ENCODE measurements around the gene HSPA1L.
A peak's percentile ranks its signal among the peaks of the same experiment; 100 is the strongest.

The HSPA1L gene

GRCh38 chr6:31781244-31782125 is 33.6 kb downstream of the HSPA1L start:
- no peak for DNase-seq

- DNase-seq: no peak
These were observed 34.4 kb downstream of the HSPA1L start for GRCh38 chr6:31780507-31781243.

- DNase-seq: no peak
These were observed 35.2 kb downstream of the HSPA1L start for GRCh38 chr6:31779908-31780307.

GRCh38 chr6:31778999-31779885 is 35.8 kb downstream of the HSPA1L start:
- DNase-seq: no peak

DNA sequence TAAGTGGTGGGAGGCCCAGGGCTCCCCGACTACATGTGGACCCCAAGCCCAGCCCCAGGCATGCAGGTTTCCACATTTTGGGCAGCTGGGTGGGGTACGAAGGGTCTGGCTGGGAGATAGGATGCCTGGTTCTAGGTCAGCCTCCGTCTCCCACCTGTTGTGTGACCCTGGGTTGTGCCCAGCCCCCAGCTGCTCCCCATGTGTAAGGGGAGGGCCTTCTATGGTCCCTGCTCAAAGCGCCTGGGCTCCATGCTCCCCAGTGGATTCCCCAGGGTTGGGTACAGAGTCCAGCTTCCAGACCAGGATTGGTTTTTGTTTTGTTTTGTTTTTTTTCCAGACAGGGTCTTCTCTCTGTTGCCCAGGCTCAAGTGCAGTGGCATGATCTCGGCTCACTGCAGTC is 36.9 kb downstream of the HSPA1L start:
- DNase-seq: no peak

DNA sequence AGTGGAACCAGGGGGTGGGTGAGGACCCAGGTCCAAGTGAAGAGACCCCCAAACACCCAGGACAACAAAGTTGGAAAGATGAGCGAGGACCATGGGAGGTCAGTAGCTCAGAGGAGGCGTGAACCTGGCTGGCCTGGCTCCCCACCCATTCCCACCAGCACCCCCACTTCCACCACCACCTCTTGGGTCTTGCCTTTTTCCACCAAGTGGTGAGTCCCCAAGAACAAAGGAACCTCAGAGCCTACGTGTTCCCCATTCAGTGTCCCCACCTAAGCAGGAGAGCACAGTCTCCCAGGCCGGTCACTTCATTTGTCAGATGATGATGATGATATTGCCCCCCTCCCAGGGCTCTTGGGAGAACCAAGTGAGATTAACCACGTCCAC is 37.4 kb downstream of the HSPA1L start:
- DNase-seq: no peak

GRCh38 chr6:31776989-31777666 is 38.0 kb downstream of the HSPA1L start, which contains the start of gene VWA7:
VWA7 (minus strand) TSS chr6:31777328; CDS start chr6:31776779, 549 bp downstream.
- peak; percentile 98 for DNase-seq

GRCh38 chr6:31776485-31776988 is 38.5 kb downstream of the HSPA1L start:
- no peak for DNase-seq

DNA sequence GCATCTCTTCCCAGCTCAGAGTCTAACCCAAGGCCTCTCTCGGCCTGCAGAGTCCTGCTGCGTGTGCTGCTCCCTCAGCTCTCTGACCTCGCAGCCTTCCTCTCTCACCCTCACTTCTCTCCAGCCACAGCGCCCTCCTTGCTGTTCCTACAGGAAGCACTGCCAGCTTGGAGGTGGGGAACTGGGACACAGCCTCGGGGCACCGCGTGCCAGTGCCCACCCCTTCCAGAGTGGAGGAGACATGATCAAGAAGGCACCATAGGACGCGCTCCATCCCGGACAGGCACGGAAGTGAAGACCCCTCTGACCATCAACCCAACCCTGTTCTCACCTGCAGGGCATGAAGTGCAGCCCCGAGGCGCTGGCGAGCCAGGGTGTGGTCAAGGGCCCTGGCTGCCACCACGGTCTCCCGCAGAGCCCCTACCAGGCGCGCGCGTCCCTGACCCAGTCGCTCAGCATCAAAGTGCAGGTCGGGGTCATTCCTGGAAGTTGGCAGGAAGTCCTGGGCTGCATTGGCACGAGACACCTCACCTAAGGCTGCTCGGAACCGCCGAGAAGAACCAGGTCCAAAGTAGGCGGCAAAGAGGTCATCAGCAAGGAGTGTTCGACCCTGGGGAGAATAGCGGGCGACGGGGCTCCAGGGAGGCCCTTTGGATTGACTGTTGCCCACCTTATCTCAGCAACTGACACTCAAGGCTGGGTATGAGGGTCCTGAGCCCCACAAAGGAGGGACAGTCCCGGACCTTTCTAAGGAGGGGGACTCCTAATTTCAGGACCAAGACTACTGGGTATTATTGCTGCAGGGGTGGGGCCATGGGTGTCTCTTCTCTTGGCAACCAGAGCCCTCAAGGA is 39.2 kb downstream of the HSPA1L start:
- DNase-seq: no peak

DNA sequence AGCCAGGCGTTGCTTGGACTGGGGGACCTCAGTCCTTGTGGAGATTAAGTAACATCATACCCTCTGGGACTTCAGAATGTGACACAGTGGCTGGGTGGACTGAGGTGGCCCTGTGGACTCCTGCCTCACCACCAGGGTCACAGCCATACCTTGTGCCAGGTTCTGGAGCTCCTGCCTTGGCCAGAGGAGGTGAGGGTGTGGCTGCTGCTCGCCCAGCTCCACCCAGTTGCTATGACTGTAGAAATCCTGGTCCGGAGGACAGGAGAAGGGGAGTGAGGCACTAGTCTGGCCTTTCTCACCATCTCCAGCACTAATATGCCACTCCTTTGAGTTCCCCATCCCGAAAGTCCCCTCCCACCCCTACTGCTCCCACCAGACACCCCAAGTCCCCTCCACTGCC is 39.9 kb downstream of the HSPA1L start:
- DNase-seq: peak; percentile 41

GRCh38 chr6:31771992-31772358 is 43.1 kb downstream of the HSPA1L start:
- no peak for DNase-seq

DNA sequence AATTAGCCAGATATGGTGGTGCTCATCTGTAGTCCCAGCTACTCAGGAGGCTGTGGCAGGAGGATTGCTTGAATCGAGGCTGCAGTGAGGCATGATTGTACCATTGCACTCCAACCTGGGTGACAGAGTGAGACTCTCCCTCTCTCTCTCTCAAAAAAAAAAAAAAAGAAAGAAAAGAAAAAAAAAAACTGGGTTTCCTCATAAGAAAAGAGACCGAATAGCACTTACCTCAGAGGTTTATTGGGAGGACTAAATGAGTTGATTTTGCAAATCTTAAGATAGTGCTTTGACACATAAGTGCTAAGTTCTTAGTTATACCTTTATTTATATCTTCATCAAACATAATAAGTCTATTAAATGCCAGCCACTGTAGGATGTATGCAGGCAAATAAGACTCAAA is 44.2 kb downstream of the HSPA1L start:
- no peak for DNase-seq

- peak; percentile 84 for DNase-seq
These were observed 45.3 kb downstream of the HSPA1L start for GRCh38 chr6:31769684-31770371.

GRCh38 chr6:31768363-31769257 is 46.5 kb downstream of the HSPA1L start:
- no peak for DNase-seq

- DNase-seq: no peak
These were observed 47.9 kb downstream of the HSPA1L start for GRCh38 chr6:31767096-31767645.

- no peak for DNase-seq
These were observed 48.9 kb downstream of the HSPA1L start for GRCh38 chr6:31765910-31766794.

GRCh38 chr6:31765559-31765909 is 49.5 kb downstream of the HSPA1L start:
- DNase-seq: no peak

DNA sequence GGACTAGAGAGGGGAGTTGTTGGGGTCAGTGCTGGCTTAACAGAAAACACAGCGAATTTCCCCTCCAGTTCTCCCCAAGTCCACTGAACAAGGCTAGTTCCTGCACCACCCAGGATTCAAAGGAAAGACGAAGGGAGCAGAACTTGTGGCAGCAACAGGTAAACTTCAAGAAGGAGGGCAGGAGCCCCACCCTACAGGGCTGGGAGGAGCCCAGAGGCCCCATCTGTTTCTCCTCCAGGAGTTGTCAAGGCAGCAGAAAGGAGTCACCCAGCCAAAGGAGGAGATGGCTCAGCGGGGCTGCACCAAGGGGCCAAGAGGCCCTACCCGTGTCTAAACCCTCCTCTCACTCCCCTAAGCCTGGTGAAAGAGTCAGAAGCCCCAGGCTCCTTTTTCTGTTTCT is 50.9 kb downstream of the HSPA1L start:
- no peak for DNase-seq

- DNase-seq: no peak
These were observed 51.5 kb downstream of the HSPA1L start for GRCh38 chr6:31763619-31763940.

Measured in RPMI8226 (cell line).